B cell (primary cell): Measurements from ENCODE around the gene SEPTIN5. TPM values are rescaled to one million over a fixed set of nuclear protein-coding genes. Genes with fewer than 3 reads are reported as not detected.

Experiments used
- ATAC-seq: fragments of 200-7000 bp; cut with Tn5 transposase; one replicate; pipeline ENCODE4 v1.10.0; 2021; ENCODE audit warnings: low read depth, mild to moderate bottlenecking, moderate number of reproducible peaks, moderate library complexity
- CTCF ChIA-PET: fragments of 350-600 bp; sonication (Branson Sonifier 250); formaldehyde crosslinking; loops from one replicate; lab custom pipeline; 2021; ENCODE audit warnings: antibody characterized with exemption, inconsistent platforms; lab: Charles Lee
- POLR2A ChIA-PET: fragments of 350-600 bp; sonication (Branson Sonifier 250); formaldehyde crosslinking; loops from one replicate; lab custom pipeline; 2021; ENCODE audit warnings: antibody characterized with exemption; lab: Charles Lee
- DNase-seq: peaks from one replicate; pipeline ENCODE4 v3.0.0; 2013
- H2AFZ ChIP-seq: 2 replicates; pipeline ENCODE4 v1.6.1; 2012; ENCODE audit warnings: mild to moderate bottlenecking, low read depth, low read length; ENCODE audit not compliant: insufficient read depth, poor library complexity, severe bottlenecking
- H3K27ac ChIP-seq, 2 donors: 1 replicate in 1 of 2; 2 replicates in 1 of 2; pipeline ENCODE4 v1.5.1; 2012 to 2013; ENCODE audit warnings: low read length in 2 of 2, mild to moderate bottlenecking in 2 of 2, moderate library complexity in 1 of 2
- H3K27me3 ChIP-seq, 4 experiments: fragments of 200-600 bp in 1 of 4; sonication (generic) in 1 of 4; replicated peaks in 1 of 4; 1 replicate in 2 of 4; 2 replicates in 2 of 4; pipeline versions ENCODE4 v1.6.1 to v1.7.0; 2013 to 2016; ENCODE audit warnings: low read length in 3 of 4, mild to moderate bottlenecking in 2 of 4, mixed read lengths in 1 of 4, moderate library complexity in 1 of 4; ENCODE audit not compliant: insufficient read depth in 4 of 4, control insufficient read depth in 3 of 4; ENCODE audit errors: control extremely low read depth in 1 of 4
- H3K36me3 ChIP-seq, 2 experiments: replicated peaks in 1 of 2; 1 replicate in 1 of 2; 2 replicates in 1 of 2; pipeline versions ENCODE4 v1.6.1 to v1.7.1; 2013; ENCODE audit warnings: low read length in 1 of 2; ENCODE audit not compliant: insufficient read depth in 2 of 2, control insufficient read depth in 1 of 2; ENCODE audit errors: control extremely low read depth in 1 of 2, extremely low read depth in 1 of 2
- H3K4me1 ChIP-seq, 2 donors: fragments of 200-600 bp in 1 of 2; sonication (generic) in 1 of 2; 1 replicate in 1 of 2; 2 replicates in 1 of 2; pipeline versions ENCODE4 v1.5.1 to v1.6.1; 2013 to 2017; ENCODE audit warnings: low read length in 2 of 2; ENCODE audit not compliant: control insufficient read depth in 2 of 2, insufficient read depth in 2 of 2
- H3K4me2 ChIP-seq: replicated peaks from 2 replicates; pipeline ENCODE3; 2012; ENCODE audit warnings: mild to moderate bottlenecking, low read depth, low read length; ENCODE audit not compliant: poor library complexity, severe bottlenecking
- H3K4me3 ChIP-seq, 5 experiments: fragments of 200-600 bp in 1 of 5; sonication (generic) in 1 of 5; 1 replicate in 3 of 5; 2 replicates in 2 of 5; pipeline versions ENCODE4 v1.5.1 to v1.7.0; 2011 to 2016; ENCODE audit warnings: low read length in 4 of 5, mild to moderate bottlenecking in 4 of 5, low read depth in 2 of 5, control low read depth in 1 of 5, moderate library complexity in 1 of 5; ENCODE audit not compliant: insufficient read depth in 1 of 5; ENCODE audit errors: control extremely low read depth in 1 of 5, extremely low read depth in 1 of 5
- H3K79me2 ChIP-seq: fragments of 200-600 bp; sonication (generic); one replicate; pipeline ENCODE4 v1.6.0; 2016; ENCODE audit warnings: low read length; ENCODE audit not compliant: control insufficient read depth, insufficient read depth
- H3K9ac ChIP-seq: fragments of 200-600 bp; sonication (generic); 2 replicates; pipeline ENCODE4 v1.6.1; 2017; ENCODE audit warnings: mild to moderate bottlenecking, low read length, moderate library complexity
- H3K9me3 ChIP-seq, 3 donors: one replicate each; pipeline versions ENCODE4 v1.6.1 to v1.7.1; 2013; ENCODE audit warnings: low read length in 2 of 3; ENCODE audit not compliant: control insufficient read depth in 2 of 3, insufficient read depth in 1 of 3; ENCODE audit errors: control extremely low read depth in 1 of 3
- H4K20me1 ChIP-seq: 2 replicates; pipeline ENCODE4 v1.6.0; 2012; ENCODE audit warnings: mild to moderate bottlenecking, low read length; ENCODE audit not compliant: insufficient read depth, control insufficient read depth, poor library complexity, severe bottlenecking
- H3K27ac Mint-ChIP-seq: one replicate; pipeline ENCODE4 v1.8.0; 2021; ENCODE audit warnings: mixed read lengths
- H3K27me3 Mint-ChIP-seq: one replicate; pipeline ENCODE4 v1.8.0; 2021; ENCODE audit warnings: mixed read lengths
- H3K4me1 Mint-ChIP-seq: one replicate; pipeline ENCODE4 v1.8.0; 2021; ENCODE audit warnings: mixed read lengths
- H3K4me3 Mint-ChIP-seq: one replicate; pipeline ENCODE4 v1.8.0; 2021; ENCODE audit warnings: mixed read lengths
- H3K9me3 Mint-ChIP-seq: one replicate; pipeline ENCODE4 v1.8.0; 2022; ENCODE audit warnings: mixed read lengths; ENCODE audit not compliant: insufficient read depth
- CTCF ChIP-seq: fragments of 200-600 bp; IDR thresholded peaks from one replicate; pipeline ENCODE4 v1.8.0; 2022; ENCODE audit warnings: antibody characterized with exemption, mild to moderate bottlenecking
- EZH2 ChIP-seq: IDR thresholded peaks from 2 replicates; pipeline ENCODE4 v1.6.1; 2012; ENCODE audit warnings: borderline replicate concordance, low read depth, mild to moderate bottlenecking, moderate library complexity, low read length; ENCODE audit not compliant: insufficient read depth, poor library complexity, severe bottlenecking
- WGBS: methylation state at CpG from one replicate; pipeline ENCODE4 v1.1.5; 2013; ENCODE audit warnings: missing lambda C conversion rate; ENCODE audit not compliant: insufficient coverage; 5-methylcytosine and 5-hydroxymethylcytosine counted together
- intact Hi-C: fragments of 100-400 bp; cut with micrococcal nuclease; formaldehyde crosslinking; loops from one replicate; pipeline ENCODE4 v1.10.0; 2022
- polyA plus RNA-seq: library from polyadenylated mRNA; depleted of rRNA; stranded (reverse); fragments of >200 nt; gene quantifications from 2 replicates; pipeline ENCODE4 v1.2.3, GENCODE V29; 2012
- total RNA-seq, 2 donors: library from RNA; stranded (reverse); fragments of 120-200 nt in 1 of 2; gene quantifications; 1 replicate in 1 of 2; 2 replicates in 1 of 2; pipeline versions ENCODE4 v1.2.3 to v1.2.4, GENCODE V29; 2013 to 2022

Gene SEPTIN5
- total and polyA plus RNA-seq, 2 donors (not counting 1 experiment from before 2014, with no cell fraction given), result 0.06 TPM; not detected in 1

DNA sequence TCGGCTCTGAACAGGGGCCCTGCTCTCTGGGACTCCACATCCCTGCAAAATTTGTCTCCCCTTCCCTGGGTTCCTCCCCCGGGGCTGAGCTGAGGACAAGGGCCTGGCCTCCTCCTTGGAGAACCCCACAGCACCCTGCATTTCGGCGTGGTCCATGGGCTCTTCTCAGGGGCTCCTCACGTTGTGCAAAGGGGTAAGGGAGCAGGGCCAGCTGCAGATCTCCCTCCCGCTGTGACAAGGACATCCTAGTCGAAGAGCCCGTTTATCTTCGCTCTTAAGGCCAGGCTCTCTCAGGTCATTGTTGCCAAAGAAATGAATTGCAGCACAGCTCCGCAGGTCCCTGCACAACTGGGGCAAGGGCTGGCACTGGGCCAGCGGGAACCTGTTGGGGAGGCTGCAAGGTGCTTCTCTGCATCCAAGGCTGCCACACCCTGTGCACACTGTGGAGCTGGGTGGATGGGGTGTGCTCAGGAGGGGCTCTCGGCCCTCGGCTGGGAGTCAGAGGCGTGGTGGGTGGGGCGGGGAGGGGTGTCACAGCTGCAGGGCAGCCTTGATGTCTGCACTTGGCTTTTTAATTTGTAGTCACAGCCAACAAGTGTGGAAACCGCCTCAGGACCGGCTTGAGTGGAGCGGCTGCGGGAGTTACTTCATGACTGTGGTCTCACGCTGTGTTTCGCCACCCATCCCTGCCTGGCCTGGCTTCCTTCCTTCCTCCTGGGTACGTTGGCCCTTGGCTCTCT is 26.6 kb upstream of the SEPTIN5 start:
- H3K4me1 ChIP-seq, result no peaks in the 10 kb centered on the region
- H4K20me1 ChIP-seq, result no peaks in the 10 kb centered on the region
- H3K36me3 ChIP-seq, result no peaks in the 10 kb centered on the region
- no peak overlapping the region for H2AFZ ChIP-seq
- TF ChIP-seq EZH2, result no peak
- no peak for TF ChIP-seq CTCF
- ChIA-PET CTCF (no interaction called here), POLR2A (no interaction called here)
- no peak for ATAC-seq
- H3K9ac ChIP-seq, result no peak overlapping the region
- Mint-ChIP-seq H3K27ac (no peak overlapping the region), H3K9me3 (no peaks in the 10 kb centered on the region), H3K4me3 (no peak overlapping the region), H3K4me1 (no peaks in the 10 kb centered on the region), H3K27me3 (peaks cover 11% of the 10 kb centered on the region)
- H3K27me3 ChIP-seq, result no peaks in the 10 kb centered on the region
- no peaks in the 10 kb centered on the region for H3K79me2 ChIP-seq
- intact Hi-C loops, result no loop called here
- no peaks in the 10 kb centered on the region for H3K9me3 ChIP-seq
- no peak overlapping the region for H3K27ac ChIP-seq
- H3K4me2 ChIP-seq, result no peak overlapping the region
- no peak overlapping the region for H3K4me3 ChIP-seq
- no peak for DNase-seq
- WGBS, result 88% methylated on average over 22 of the region's 22 CpGs
